ENCODE data around the gene UBQLN4.
"Not testable (repeated sequence)": the region's sequence is repeated elsewhere in the genome, so short reads cannot be mapped to it uniquely, and the experiment has no call there.

The UBQLN4 gene

GRCh38 chr1:156081180-156081916 is 27.8 kb upstream of the UBQLN4 start:
- DNase-seq (ENCODE audit: low read depth in 2 of 2) = no peak

GRCh38 chr1:156080863-156081179 is 27.2 kb upstream of the UBQLN4 start:
- no peak for DNase-seq (ENCODE audit: low read depth in 2 of 2)

DNA sequence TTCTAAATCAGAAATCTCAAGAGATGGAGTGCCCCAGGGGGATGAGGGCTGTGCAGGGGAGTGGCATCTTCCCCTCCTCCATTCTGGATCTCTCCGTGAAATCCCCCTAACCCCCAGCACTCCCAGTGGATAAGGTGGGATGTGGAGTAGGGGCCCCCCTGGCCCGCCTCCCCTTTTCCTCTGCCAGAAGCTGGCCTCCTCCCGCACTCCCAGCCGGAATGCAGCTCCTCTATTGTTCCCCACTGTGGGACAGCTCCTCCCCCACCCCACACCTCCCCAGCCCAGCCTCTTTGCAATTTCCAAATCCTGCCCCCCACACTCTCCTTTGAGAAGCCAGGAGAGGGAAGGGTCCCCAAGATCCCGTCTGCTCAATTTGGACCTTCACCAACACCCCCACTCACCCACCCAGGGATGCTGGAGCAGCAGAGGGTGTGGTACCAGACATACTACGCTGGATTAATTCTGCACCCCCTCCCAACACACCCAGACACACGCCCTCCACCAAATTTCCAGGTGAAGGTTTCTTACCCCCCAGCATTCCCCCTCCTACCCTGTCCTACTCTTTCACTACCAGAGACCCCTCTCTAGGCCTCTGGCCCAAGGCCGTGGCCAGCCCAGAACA is 26.8 kb upstream of the UBQLN4 start:
- no peak for DNase-seq (ENCODE audit: low read depth in 2 of 2)

- DNase-seq (ENCODE audit: low read depth in 2 of 2) = no peak
Observed at GRCh38 chr1:156079762-156080161, 26.2 kb upstream of the UBQLN4 start.

GRCh38 chr1:156078728-156079127 is 25.1 kb upstream of the UBQLN4 start:
- no peak for DNase-seq (ENCODE audit: low read depth in 2 of 2)

GRCh38 chr1:156077430-156077760 is 23.8 kb upstream of the UBQLN4 start:
- DNase-seq (ENCODE audit: low read depth in 2 of 2) = no peak

- no peak for DNase-seq (ENCODE audit: low read depth in 2 of 2)
Observed at GRCh38 chr1:156076609-156077429, 23.2 kb upstream of the UBQLN4 start.

DNA sequence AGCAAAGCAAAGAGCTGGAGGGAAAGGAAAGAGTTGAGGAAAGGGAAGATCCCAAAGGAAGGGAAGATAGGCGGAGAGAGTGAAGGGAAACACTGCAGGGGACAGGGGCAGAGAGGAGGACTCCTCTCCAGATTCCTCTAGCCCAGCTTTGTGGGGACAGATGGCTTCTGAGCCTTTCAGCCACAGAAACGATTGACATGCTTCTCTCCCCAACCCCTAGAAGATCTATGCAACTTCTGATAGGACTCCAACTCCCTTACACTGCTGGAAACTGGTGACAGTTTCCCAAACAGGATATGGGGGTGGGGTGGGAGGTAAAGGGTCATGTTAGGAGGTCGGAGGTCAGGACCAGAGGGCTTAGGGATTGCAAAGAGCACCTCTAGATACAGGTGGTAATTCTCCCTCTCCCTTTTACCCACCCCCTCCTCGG is 22.2 kb upstream of the UBQLN4 start:
- no peak for DNase-seq (ENCODE audit: low read depth in 2 of 2)

DNA sequence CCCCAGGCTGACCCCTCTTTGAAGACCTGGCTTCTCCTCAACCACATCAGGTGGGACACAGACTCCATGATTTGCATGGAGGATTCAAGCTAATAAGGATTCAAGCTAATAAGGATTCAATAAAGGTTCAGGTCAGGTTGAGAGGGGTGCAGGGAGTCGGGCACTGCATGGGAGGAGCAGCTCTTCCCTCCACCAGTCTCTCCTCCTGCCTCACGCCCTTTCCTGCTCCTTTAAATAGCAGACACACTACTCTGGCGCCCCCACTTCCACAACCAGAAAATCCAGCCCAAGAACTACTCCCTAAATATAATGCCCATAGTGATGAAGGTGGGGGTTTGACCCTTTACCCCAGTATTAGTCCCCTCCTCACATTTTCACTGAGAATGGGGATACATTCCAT is 21.6 kb upstream of the UBQLN4 start:
- no peak for DNase-seq (ENCODE audit: low read depth in 2 of 2)

DNA sequence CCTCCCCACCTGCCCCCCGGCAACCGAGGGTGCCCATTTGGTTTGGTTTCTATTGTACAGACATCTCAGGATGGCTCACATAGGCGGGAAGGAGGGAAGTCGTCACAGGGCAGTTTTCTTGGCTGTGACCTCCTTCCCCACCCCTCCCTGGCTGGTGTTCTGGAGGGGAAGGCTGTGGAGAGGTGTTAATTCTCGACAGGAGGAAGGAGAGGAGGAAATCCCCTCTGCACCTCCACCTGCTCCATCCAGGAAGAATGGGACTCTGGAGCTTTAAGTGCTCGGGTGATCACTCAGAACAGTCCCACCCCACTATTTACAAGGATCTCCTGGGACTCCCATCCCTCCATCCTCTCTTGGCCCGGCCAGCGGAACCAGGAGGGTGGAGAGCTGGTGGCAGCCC is 21.1 kb upstream of the UBQLN4 start:
- no peak for DNase-seq (ENCODE audit: low read depth in 2 of 2)

DNA sequence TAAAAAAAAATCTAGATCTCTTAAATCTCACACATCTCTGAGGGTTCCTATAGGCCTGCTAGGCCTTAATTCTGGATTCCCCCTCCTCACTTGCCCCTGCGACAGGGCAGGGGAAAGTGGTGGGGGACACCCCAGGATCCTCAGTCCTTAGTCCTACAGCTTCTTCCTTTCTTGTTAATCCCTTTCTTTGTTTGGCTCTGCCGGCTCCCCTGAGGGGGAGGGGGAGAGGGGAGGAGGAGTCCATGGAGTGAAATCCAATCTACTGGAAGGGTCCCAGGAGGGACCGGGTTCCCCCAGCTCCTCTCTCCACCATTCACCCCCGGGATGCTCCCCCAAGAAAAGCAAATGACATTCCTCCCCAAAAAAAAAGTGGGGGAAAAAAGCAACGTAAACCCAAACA is 20.1 kb upstream of the UBQLN4 start:
- no peak for DNase-seq (ENCODE audit: low read depth in 2 of 2)

- no peak for DNase-seq (ENCODE audit: low read depth in 2 of 2)
Observed at GRCh38 chr1:156073110-156073687, 19.6 kb upstream of the UBQLN4 start.

DNA sequence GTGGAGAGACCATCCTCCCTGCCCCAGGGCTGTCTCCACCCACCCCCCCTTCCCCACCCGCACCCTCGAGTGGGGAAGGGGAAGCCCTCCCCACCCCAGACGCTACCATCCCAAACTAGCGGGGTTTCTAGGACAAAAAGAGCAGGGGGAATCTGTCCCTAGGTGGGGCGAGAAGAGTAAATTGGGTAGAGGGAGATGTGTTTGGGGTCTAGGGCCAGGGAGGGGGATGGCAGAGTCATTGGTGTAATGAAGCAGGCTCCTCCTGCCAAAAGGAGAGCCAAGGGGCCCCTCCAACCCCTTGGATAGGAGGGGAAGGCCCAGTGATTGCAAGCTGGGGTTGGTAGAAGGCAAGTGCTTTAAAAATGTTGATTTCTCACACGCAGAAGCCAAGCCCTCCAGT is 18.7 kb upstream of the UBQLN4 start:
- no peak for DNase-seq (ENCODE audit: low read depth in 2 of 2)

- DNase-seq (ENCODE audit: low read depth in 2 of 2) = not testable (repeated sequence)
Observed at GRCh38 chr1:156071332-156071816, 17.8 kb upstream of the UBQLN4 start.

GRCh38 chr1:156070548-156070947 is 16.9 kb upstream of the UBQLN4 start:
- DNase-seq (ENCODE audit: low read depth in 2 of 2) = no peak

GRCh38 chr1:156069490-156070455 is 16.2 kb upstream of the UBQLN4 start:
- DNase-seq (ENCODE audit: low read depth in 2 of 2) = no peak

- DNase-seq (ENCODE audit: low read depth in 2 of 2) = no peak
Observed at GRCh38 chr1:156067262-156067661, 13.7 kb upstream of the UBQLN4 start.

- no peak for DNase-seq (ENCODE audit: low read depth in 2 of 2)
Observed at GRCh38 chr1:156065871-156066270, 12.3 kb upstream of the UBQLN4 start.

DNA sequence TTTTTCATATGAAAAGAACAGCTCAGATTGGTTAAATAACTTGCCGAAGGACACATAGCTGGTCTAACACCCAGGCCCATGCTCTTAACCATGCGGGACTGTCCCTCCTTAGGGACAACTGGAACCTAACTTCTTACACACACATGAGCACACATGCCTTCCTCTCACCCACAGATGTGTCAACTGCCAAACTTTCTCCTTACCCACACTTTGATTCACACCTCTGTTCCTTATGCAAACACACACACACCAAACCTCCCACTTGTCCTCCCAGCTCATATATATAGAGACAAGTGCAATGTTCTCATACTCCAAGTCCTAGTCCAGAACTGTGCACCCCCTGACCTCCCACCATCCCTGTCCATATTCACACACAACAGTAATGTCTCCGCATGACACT is 11.6 kb upstream of the UBQLN4 start:
- DNase-seq (ENCODE audit: low read depth in 2 of 2) = no peak

DNA sequence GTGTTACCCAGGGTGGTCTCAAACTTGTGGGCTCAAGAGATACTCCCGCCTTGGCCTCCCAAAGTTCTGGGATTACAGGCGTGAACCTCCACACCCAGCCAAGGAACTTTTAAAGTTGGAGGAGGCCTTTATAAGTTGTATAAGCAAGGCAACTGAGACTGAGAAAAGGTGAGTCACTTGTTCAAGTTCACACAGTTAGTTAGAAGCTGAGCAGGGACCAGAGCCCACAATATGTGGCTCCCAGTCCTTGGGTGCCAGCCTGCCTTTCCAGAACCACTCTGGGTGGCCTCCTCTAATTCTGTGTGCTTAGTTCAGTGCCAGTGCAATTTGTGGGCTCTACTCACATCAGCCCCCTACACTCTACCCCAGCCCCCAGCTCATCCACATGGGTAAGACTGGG is 11.0 kb upstream of the UBQLN4 start:
- no peak for DNase-seq (ENCODE audit: low read depth in 2 of 2)

DNA sequence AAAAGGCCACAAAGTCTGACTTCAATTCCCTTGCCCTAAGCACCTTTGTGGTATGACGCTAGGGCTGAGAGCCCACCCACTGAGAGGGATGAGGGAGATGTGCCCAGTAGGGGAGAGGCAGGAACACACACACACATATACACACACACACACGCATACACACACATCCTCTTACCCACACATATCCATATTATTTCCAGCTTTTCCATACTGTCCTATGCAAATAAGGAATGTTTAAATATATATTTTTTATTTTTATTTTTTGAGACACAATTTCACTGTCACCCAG is 10.3 kb upstream of the UBQLN4 start:
- no peak for DNase-seq (ENCODE audit: low read depth in 2 of 2)

- no peak for DNase-seq (ENCODE audit: low read depth in 2 of 2)
Observed at GRCh38 chr1:156062189-156062588, 8.6 kb upstream of the UBQLN4 start.

All from stimulated activated CD4-positive, alpha-beta T cell treated with anti-CD3 and anti-CD28 coated beads, Interleukin-1b, Interleukin-23, amount 100 ng/mL, for 4 hours (primary cell).